Activated naive CD4-positive, alpha-beta T cell treated with anti-CD3 and anti-CD28 coated beads, Interleukin-2, amount 50 U/mL, for 72 hours (primary cell): ENCODE measurements around the gene MB21D2. TPM values are rescaled to one million over a fixed set of nuclear protein-coding genes. Genes with fewer than 3 reads are reported as not detected.

Experiments
- ATAC-seq, 2 donors: fragments of 150-1000 bp; cut with Tn5 transposase; 2 replicates each; pipeline ENCODE4 v1.10.0; 2021; ENCODE audit warnings: mild to moderate bottlenecking in 2 of 2, moderate library complexity in 2 of 2
- DNase-seq, 2 donors: peaks; one replicate each; pipeline ENCODE4 v3.0.0; 2021 to 2022; ENCODE audit warnings: low spot score in 2 of 2
- H3K27ac Mint-ChIP-seq, 2 donors: one replicate each; pipeline ENCODE4 v1.8.0; 2022; ENCODE audit warnings: mild to moderate bottlenecking in 2 of 2, mixed read lengths in 2 of 2
- H3K36me3 Mint-ChIP-seq, 2 donors: one replicate each; pipeline ENCODE4 v1.8.0; 2022; ENCODE audit warnings: mixed read lengths in 2 of 2
- H3K9me3 Mint-ChIP-seq, 2 donors: one replicate each; pipeline ENCODE4 v1.8.0; 2022; ENCODE audit warnings: mixed read lengths in 2 of 2
- total RNA-seq, 2 donors: library from RNA; stranded (reverse); gene quantifications; one replicate each; pipeline ENCODE4 v1.2.3, GENCODE V29; 2022

MB21D2 gene
- total RNA-seq, 2 donors from 2014 or later: 1.5 to 3.7 TPM

DNA sequence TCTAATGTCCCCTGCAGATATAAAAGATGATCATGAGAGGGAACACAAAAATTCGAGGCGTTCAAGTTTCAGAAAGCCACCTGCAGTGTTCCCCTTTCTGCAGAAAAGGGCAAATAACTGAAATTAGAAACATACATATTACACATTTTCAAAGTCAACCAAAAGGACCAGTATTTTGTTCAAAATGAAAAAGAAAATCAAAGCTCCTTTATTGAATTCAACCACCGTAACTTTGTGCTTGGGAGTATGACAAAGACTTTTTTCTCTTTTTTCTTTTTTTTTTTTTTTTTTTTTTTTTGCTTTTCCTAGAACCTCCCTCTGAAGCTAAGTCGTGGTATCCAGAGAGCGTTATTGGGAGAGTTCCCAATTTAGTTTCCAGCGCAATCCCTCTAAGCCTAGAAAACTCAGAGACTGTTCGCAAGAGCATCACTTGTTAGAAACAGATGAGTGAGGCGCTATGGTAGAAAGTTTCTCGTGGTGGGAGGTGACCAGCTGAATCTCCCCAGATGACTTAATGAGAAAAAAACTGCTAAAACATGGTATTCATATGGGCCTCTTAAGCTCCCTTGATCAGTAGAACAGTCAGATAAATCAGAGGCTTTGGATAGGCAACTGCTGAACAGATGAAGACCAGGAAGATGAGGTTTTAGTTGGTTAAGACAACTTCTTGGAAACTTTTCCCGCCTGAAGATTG lies 77.4 kb downstream of the MB21D2 start:
- DNase-seq (no peak), ATAC-seq (peak in 1 of 2 donors; percentile 42)
- Mint-ChIP-seq H3K27ac (no peak overlapping the region), H3K36me3 (no peaks in the 10 kb centered on the region), H3K9me3 (peaks cover 4 to 6% of the 10 kb centered on the region in 2 donors)

DNA sequence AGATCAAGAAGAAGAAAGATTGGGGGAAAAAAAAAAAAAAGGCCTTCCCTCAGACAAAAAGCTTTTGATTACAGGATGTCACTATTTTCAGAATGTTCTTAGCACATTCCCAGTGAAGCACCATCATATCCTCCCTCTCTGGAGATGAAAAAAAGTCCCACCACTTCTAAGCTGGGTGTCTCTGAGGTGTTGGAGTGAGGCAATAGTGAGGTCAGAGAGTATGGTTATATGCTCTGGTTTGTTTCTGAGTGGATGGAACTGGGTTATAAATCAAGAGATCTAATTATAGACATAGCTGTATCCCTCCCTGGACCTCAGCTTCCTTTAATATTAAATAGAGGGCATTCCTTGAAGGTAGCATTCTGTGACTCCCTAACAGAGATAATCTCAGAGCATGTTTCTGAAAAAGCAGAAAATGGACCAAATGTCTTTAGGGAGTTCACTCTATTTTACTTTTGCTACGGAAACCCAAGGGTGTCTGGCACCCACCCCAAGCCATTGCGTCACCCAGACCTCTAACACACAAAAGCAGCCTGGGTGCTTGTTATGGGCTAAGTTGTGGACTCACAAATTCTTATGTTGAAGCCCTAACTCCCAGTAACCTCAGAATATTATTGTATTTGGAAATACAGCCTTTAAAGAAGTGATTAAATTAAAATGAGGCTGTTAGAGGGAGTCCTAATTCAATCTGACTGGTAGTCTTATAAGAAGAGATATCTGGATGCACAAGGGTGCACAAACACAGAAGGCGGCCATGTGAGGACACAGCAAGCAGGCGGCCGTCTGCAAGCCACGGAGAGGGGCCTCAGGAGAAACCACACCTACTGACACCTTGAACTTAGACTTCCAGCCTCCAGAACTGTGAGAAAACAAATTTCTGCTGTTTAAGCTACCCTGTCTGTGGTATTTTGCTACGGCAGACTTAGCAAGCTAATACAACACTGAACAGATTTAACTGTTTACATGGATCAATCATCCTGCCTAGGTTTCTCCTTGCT lies 81.5 kb downstream of the MB21D2 start:
- Mint-ChIP-seq H3K36me3 (no peaks in the 10 kb centered on the region), H3K9me3 (no peaks in the 10 kb centered on the region), H3K27ac (peak overlapping the region in 1 of 2 donors; percentile 43)
- ATAC-seq (peak; percentile 39 to 70), DNase-seq (no peak)

DNA sequence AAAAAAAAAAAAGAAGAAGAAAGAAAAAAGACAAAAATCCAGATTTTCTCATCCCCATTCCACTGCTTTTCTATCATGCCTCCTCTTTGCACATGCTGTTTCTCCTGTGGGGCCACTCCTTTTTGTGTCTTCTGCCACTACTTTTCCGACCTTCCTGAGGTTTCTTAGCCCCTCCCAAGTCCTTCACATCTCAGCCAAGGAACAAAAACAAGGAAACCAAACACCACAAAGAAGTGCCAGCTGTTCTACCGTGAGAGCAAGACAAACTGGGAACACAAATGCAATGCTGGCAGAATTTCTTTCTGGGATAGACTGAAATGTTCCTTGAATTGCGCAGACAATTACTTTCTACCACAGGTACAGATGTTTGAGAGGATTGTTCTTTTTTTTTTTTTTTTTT lies 83.2 kb downstream of the MB21D2 start:
- Mint-ChIP-seq H3K36me3 (no peaks in the 10 kb centered on the region), H3K27ac (no peak overlapping the region), H3K9me3 (no peaks in the 10 kb centered on the region)
- DNase-seq: no peak
- no peak for ATAC-seq

DNA sequence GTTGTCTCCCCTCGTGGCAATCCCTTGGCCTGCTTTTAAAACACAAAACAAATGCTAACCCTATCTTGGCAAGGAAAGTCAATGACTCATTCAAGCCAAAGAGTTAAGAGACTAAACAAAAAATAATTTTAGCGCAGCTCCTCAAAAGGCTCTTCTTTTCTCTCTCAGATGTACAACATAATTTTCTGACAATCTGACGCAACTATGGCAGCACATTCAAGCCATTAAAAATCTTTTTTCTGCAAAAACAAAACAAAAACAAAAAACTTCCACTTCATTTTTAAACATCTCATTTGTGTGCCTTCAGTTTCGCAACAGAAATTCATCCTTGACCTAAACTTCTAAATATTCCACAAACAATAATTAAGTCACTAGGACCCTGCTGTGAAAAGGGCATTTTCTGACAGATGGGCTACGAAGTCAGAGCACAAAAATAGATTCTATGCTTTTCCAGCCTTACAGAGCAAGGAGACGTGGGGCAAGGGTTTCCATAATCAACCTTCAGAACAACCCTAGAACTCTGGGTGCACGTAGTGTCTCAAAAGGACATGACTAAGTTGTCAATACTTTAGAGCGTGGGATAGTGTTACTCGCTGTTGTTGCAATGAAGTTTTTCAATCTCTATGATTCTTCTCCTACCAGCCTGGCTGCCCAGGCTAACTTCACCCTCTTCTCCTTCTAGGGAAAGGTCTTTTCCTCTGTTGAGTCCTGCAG lies 84.3 kb downstream of the MB21D2 start:
- H3K27ac Mint-ChIP-seq: no peak overlapping the region
- no peaks in the 10 kb centered on the region for H3K9me3 Mint-ChIP-seq
- no peaks in the 10 kb centered on the region for H3K36me3 Mint-ChIP-seq
- DNase-seq: no peak
- ATAC-seq: no peak

DNA sequence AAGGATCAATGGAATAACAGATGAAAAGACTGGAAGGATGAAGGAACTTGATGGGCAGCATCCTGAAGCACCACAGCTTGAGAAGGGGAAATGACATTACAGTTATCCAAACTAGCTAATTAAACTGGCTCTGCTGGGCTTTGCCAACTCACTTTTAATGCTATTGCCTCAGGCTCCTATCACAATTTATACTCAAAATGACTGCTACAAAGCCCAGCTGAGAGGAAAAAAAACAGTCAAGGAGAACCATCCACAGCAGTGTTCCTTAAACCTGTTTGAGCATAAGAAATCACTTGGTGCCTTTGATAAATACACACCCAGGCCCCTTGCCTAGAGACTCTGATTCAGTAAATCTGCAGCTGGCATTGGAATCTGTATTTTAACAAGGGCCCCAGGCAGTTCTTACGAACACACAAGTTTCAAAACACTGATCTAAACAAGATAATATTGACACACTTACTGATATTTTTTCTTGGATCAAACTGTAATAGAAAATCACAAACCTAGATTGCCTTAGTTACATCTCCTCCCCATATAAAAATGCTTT lies 85.8 kb downstream of the MB21D2 start:
- no peak for ATAC-seq

DNA sequence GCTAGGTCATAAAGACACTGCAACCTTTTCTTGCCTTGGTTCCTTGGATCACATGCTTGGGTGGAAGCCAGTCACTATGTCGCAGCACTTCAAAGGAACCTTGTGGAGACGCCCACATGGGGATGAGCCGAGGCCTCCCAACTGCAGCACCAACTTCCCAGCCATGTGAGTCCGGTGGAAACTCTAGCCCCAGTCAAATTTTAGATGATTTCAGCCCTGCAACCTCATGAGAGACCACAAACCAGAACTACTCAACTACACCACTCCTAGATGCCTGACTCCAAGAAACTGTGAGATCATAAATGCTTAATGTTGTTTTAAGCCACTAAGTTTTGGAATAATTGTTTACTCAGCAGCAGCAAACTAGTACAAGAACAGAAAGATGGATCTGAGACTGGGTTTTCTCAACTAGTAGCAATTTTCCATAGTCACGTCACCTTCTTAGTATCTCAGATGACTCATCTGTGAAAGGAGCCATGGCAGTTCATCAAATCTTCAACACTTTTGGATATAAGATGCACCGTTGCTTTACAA lies 86.5 kb downstream of the MB21D2 start:
- Mint-ChIP-seq H3K9me3 (peaks cover 6 to 11% of the 10 kb centered on the region in 2 donors), H3K27ac (no peak overlapping the region), H3K36me3 (no peaks in the 10 kb centered on the region)
- no peak for DNase-seq
- peak; percentile 78 to 79 for ATAC-seq

More for the DNA sequence above, 85.8 kb downstream of the MB21D2 start:
- no peak for DNase-seq
- Mint-ChIP-seq H3K36me3 (no peaks in the 10 kb centered on the region), H3K27ac (no peak overlapping the region), H3K9me3 (peaks cover 6 to 11% of the 10 kb centered on the region in 2 donors)

DNA sequence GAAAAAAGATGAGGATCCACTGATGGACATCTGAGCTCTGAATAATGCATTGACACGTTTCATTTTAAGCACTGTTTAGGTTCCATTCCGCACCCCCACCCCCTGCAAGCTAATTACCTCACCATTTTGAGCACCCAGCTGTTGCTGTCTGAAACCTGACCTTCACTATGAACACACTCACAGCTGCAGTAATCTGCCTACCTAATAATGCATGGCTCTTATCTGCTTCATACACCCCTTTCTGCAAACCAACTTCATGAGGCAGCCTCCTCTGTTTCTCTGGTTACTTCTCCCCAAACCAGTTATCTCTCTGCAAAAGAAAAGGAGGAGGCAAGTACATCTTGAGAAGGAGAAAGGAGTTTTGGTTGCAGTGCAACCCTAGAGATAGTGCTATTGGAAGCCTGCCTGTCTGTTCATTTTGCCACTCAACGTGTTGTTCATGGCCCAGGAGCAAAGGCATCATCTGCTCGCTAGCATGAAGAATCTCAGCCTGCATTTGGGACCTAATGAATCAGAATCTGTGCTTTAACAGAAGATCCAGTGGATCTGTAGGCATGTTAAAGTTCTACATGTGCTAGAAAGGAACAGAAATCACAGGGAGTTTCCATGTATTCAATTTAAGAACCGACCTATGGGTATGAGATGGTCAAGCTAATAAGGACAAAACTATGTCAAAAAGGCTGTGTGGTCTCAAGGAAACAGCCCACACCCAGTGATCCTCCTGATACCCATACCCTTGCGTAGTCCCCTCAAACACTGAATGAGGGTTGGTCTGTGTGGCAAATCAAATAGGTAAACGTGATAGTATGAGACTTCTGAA lies 87.2 kb downstream of the MB21D2 start:
- H3K9me3 Mint-ChIP-seq: peaks cover 6 to 11% of the 10 kb centered on the region in 2 donors
- H3K27ac Mint-ChIP-seq: no peak overlapping the region
- H3K36me3 Mint-ChIP-seq: no peaks in the 10 kb centered on the region
- DNase-seq (no peak), ATAC-seq (no peak)

DNA sequence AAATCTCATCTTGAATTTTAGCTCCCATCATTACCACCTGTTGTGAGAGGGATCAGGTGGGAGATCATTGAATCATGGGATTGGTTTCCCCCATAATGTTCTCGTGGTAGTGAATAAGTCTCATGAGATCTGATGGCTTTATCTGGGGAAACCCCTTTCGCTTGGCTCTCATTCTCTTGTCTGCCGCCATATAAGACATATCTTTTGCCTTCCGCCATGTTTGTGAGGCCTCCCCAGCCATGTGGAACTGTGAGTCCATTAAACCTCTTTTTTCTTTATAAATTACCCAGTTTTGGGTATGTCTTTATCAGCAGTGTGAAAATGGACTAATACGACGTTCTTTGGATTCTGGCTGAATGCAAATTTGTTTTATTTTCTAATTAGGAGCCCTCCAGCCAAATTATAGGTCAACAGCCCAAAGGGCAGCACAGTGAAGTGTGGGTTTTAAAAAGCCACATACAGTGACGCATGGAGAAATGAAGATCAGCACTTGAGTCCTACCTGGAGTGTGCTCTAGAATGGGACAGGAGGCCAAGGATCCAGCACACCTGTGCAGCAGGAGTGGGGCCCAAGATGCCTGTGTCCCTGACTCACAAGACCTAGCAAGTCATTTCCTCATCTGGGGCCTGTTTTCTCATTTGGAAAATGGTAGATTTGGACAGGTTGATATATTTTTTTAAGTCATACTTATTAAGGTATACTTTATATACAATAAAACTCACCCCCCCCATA lies 89.6 kb downstream of the MB21D2 start:
- H3K9me3 Mint-ChIP-seq: peaks cover 6 to 11% of the 10 kb centered on the region in 2 donors
- no peaks in the 10 kb centered on the region for H3K36me3 Mint-ChIP-seq
- DNase-seq (no peak), ATAC-seq (no peak)
- no peak overlapping the region for H3K27ac Mint-ChIP-seq

DNA sequence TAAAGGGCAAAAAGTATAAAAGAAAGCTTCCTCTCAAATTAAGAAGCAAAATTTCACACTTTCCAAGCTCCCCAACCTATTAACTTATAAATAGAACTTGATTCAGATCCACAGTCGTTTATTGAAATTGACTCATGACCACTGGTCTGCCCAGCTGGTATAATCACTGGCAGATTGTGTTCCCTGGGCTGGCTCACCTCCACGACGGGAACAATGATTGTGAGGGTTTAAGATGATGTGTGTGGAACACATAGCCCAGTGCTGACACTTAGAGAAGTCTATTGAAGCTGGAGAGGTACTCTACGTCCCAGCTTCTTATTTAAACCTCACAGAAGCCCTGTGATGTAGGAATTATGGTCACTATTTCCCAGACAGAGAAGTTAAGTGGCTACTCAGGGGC lies 90.4 kb downstream of the MB21D2 start:
- H3K9me3 Mint-ChIP-seq: peaks cover 6 to 11% of the 10 kb centered on the region in 2 donors
- no peak overlapping the region for H3K27ac Mint-ChIP-seq
- no peak for ATAC-seq
- no peaks in the 10 kb centered on the region for H3K36me3 Mint-ChIP-seq
- no peak for DNase-seq

DNA sequence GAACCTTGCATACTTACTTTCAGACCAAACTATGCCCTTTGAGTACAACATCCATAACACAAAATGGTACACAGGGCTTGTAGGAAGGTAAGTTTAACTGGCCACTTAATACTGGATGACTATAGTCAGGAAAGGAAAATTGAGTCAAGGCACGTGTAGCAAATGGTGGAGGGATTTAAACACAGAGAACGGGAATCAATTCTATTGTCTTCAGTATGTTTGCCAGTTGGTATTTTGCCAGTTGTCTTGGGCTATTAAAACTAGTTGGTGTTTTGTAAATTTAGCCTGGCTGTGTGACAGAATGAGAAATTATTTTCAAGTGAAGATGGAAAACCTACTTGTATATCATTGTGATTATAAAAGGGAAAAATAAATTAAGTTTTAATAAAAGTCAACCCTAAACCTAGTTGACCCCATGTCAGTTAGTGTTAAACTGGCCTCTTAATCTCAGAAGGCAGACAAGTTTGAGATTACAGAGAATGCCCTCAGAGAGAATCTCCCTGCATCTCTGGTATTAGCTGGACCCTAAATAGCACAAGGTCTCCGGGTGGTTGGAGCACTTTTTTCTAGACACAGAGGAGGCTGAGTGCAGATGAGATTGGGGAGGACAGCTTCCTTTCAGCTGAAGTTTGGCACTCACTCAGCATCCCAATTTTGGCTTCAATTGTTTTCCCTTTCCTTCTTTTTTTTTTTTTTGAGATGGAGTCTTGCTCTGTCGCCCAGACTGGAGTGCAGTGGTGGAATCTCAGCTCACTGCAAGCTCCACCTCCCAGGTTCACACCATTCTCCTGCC lies 91.2 kb downstream of the MB21D2 start:
- ATAC-seq (no peak), DNase-seq (no peak)
- no peak overlapping the region for H3K27ac Mint-ChIP-seq
- H3K9me3 Mint-ChIP-seq: peaks cover 6 to 11% of the 10 kb centered on the region in 2 donors
- H3K36me3 Mint-ChIP-seq: no peaks in the 10 kb centered on the region

DNA sequence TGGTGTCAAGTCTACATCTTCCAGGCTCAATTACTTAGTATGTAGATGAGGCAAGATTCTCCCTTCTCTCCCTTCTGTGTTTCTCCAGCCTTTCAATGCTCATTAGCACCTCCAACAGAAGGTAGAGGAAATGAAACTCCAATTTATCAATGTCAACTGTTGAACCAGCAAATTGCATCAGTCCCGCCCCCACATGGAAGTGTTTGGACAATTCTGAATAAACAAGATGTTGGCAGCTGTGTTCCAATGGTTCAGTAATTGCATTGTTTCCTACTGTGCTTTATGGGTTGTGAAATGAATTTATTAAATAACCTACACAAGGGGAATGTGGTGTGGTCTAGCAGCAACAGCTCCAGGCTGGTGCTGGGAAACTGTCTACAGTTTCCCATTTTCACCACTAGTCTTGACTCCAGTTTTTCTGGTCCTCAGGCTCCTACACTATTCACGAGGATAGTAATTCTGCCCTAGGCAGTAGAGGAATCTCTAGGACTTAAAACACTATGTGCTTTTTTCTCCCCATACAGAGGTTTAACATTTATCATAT lies 91.9 kb downstream of the MB21D2 start:
- Mint-ChIP-seq H3K9me3 (peaks cover 6 to 11% of the 10 kb centered on the region in 2 donors), H3K36me3 (no peaks in the 10 kb centered on the region), H3K27ac (no peak overlapping the region)
- DNase-seq: no peak
- ATAC-seq: no peak

DNA sequence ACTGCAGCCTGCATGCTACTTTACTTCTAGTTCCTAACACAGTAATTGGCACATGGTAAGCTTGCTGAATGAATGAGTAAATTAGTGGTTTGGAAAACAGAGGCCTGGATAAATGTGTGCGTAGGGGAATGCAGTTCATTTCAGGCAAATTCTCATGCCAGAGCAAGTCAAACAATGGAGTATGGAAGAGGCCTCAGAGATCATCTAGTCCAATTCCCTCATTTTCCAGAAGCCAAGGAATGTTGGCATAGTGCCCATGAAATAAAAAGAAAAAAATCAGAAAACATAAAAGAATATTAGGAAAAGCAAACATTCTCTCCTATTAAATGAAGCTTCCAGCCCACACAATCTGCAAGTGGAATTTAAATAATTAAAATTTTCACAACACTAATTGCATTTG lies 92.4 kb downstream of the MB21D2 start:
- Mint-ChIP-seq H3K9me3 (peaks cover 6 to 11% of the 10 kb centered on the region in 2 donors), H3K36me3 (no peaks in the 10 kb centered on the region), H3K27ac (no peak overlapping the region)
- no peak for DNase-seq
- ATAC-seq: no peak

DNA sequence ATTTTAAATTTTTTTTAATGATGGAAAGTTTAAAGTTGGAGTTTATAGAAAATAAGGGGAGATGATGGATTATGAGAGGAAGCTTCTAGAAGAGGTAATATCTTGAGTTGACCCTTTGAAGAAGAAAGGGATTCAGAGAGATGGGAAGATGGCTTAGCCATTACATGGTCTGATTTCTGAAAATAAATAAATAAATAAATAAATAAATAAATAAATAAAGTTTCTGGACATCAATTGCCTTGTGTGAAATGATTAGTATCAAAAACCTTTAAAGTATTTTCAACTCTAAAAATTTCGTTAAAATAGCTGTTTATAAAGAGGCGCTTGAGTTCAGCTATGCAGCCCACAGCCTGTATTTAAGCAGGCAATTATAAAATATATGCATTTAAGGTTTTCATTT lies 93.3 kb downstream of the MB21D2 start:
- H3K9me3 Mint-ChIP-seq: peaks cover 6 to 11% of the 10 kb centered on the region in 2 donors
- no peak overlapping the region for H3K27ac Mint-ChIP-seq
- H3K36me3 Mint-ChIP-seq: no peaks in the 10 kb centered on the region
- DNase-seq: no peak
- no peak for ATAC-seq

DNA sequence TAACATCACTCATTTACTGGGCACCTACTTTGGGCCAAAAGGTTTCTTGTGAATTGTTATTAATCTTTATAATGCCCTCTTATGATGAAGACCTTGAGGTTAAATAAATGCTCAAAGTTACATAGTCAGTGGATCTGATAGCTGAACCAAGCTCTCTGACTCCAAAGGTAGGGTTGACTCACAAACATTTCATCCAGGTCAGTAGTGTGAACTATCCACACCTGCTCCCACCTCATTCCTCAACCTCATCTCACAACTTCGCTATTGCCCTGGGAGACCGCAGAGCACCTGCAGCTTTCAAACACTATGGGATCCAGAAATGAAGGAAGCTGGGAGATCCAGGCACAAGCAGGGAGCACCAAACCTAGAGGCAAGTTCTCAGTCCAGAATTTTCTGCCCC lies 96.5 kb downstream of the MB21D2 start:
- H3K36me3 Mint-ChIP-seq: no peaks in the 10 kb centered on the region
- ATAC-seq (no peak), DNase-seq (no peak)
- no peaks in the 10 kb centered on the region for H3K9me3 Mint-ChIP-seq
- H3K27ac Mint-ChIP-seq: no peak overlapping the region
